T-helper 1 cell treated with Interleukin-12 subunit alpha and Interleukin-12 subunit beta and Interleukin-4 antibody, amounts not matched to agents 30 μg/mL and 1 μg/mL, for 36 hours (primary cell): ENCODE measurements around the gene RNU1-4.
"Not testable (repeated sequence)": the region's sequence is repeated elsewhere in the genome, so short reads cannot be mapped to it uniquely, and the experiment has no call there.

Source experiments
- H3K27ac Mint-ChIP-seq: one replicate; pipeline ENCODE4 v1.8.0; 2021; ENCODE audit warnings: mild to moderate bottlenecking, mixed read lengths
- H3K27me3 Mint-ChIP-seq: one replicate; pipeline ENCODE4 v1.8.0; 2021; ENCODE audit warnings: low read depth, mixed read lengths
- H3K36me3 Mint-ChIP-seq: one replicate; pipeline ENCODE4 v1.8.0; 2021; ENCODE audit warnings: low read depth, mixed read lengths
- H3K4me1 Mint-ChIP-seq: one replicate; pipeline ENCODE4 v1.8.0; 2021; ENCODE audit warnings: low read depth, mixed read lengths
- H3K4me3 Mint-ChIP-seq: one replicate; pipeline ENCODE4 v1.8.0; 2021; ENCODE audit warnings: mild to moderate bottlenecking, moderate library complexity, mixed read lengths
- H3K9me3 Mint-ChIP-seq: one replicate; pipeline ENCODE4 v1.8.0; 2021; ENCODE audit warnings: mixed read lengths

Gene RNU1-4

DNA sequence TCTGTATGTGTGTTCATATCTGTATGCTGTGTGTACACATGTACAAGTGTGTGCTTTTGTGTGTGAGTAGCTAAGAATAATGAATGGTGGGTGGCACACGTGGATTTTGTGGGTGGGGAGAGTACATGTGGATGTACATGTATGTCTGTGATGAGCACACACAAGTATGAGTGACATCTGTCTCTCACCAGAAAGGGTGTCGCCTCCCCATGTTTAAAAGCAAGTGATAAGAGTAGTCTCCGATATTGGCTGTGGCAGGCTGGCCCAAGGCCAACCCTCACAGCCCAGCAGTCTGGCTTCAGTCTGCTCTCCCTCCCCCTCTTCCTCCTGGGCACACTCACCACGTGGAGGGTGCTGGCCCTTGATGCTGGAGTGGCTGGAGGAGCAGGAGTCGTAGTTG, 36.7 kb upstream of the RNU1-4 start:
- H3K36me3 Mint-ChIP-seq, H3K27ac Mint-ChIP-seq, H3K4me3 Mint-ChIP-seq, H3K27me3 Mint-ChIP-seq, H3K9me3 Mint-ChIP-seq, H3K4me1 Mint-ChIP-seq: not testable (repeated sequence)

DNA sequence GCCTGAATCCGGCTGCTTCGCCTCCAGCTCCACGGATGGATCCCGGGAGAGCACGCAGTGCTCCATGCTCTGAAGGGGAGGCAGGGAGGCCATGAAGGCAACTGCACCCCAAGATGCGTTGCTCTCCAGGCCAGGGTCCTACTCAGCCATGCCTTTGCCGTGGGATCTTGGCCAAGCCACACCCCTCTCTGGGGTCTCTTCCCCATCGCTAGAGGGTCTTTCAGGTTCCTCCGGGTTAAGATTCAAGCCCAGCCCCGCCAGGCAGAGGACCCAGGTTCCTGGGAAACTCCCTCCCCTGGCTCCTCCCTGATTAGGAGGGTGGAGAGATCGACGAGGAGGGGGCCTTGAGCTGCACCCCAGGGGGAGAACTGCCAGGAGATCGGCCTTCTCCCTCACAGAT, 36.2 kb upstream of the RNU1-4 start:
- not testable (repeated sequence) for H3K27ac Mint-ChIP-seq, H3K36me3 Mint-ChIP-seq, H3K9me3 Mint-ChIP-seq, H3K27me3 Mint-ChIP-seq, H3K4me3 Mint-ChIP-seq, H3K4me1 Mint-ChIP-seq

DNA sequence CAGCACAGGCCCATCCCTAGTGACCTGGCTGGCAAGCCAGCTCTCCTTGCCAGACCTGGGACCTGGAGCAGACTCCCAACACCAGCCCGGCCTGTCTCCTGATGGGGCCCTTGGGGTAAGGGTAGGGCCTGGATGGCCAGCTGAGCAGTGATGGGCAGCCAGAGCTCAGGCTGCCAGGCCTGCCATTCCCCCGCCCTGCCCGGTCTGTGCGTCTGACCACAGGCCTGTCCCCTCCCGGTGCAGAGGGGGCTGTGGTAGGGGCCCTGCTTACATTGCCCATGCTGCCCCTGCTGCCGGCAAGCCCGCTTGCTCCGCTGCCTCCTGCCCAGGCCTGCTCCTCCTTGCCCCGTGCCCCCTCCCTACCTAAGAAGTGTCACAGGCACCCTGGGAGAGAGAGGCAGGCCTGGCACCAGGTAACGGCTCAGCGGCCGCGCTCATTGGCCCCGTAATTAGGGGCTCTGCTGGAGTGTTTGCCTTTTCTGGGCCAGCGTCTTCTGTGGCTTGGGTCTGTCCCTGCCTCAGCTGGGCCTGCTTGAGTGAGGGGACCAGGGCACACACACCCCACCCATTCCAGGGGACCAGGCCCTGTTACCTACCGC, 35.7 kb upstream of the RNU1-4 start:
- H3K36me3 Mint-ChIP-seq, H3K27me3 Mint-ChIP-seq, H3K9me3 Mint-ChIP-seq, H3K4me1 Mint-ChIP-seq, H3K4me3 Mint-ChIP-seq, H3K27ac Mint-ChIP-seq: not testable (repeated sequence)

DNA sequence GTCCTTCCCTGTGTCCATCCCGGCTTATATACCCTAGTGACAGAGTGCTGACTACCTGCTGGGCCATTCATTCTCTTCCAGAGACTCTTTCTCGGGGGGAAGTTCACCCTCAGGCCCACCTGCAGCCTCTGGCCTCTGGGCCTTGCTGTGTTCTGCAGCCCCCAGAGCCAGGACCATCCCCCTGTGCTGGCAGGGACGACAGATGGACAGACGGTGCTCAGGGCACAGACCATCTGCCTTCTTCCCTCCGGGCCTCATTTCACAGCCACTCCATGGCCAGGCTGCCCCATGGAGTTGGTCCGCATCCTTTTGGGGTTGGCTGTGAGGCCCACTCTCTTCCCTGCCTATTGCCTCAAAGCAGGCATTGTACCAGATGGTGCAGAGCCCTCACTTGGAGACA, 34.0 kb upstream of the RNU1-4 start:
- not testable (repeated sequence) for H3K4me3 Mint-ChIP-seq, H3K36me3 Mint-ChIP-seq, H3K27ac Mint-ChIP-seq, H3K4me1 Mint-ChIP-seq, H3K27me3 Mint-ChIP-seq, H3K9me3 Mint-ChIP-seq

DNA sequence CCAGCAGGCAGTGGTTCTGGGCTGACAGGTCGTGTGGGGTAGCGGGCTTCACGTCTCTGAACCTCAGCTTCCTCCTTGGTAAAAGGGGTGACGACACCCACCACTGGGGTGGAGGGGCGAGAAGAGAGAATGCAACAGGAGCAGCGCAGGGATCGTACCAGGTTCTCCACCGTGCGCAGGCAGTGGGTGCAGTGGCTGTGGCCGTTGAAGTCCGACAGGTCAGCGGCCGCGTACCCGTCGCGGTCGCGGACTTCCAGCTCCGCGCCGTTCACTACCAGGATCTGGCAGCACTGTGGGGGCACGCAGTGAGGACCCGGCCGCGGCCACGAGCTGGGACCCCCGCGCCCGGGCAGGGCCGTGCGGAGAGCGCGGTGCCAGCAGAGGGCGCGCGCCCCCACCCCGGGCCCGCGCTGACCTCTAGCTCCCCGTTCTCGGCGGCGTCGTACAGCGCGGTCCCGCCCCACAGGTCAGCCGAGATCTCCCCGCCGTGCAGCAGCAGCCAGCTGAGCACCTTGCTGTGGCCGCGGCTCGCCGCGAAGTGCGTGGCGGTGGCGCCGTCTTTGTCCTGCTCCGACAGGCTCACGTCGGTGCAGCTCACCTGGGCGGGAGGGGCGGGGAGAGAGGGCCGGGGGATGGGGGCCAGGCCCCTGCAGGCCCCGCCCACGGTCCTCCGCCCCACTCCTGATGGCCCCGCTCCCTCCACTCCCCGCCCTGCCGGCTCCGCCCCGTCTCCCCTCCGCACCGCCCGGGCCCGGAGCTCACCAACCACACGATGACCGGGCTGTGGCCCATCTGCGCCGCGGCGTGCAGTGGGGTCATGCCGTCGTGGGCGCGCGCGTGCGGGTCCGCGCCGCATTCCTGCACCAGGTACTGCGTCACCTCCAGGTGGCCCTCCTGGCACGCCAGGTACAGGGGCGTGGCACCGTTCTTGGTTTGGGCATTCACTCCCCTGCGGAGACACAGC, 32.9 kb upstream of the RNU1-4 start:
- not testable (repeated sequence) for H3K4me1 Mint-ChIP-seq, H3K27me3 Mint-ChIP-seq, H3K4me3 Mint-ChIP-seq

DNA sequence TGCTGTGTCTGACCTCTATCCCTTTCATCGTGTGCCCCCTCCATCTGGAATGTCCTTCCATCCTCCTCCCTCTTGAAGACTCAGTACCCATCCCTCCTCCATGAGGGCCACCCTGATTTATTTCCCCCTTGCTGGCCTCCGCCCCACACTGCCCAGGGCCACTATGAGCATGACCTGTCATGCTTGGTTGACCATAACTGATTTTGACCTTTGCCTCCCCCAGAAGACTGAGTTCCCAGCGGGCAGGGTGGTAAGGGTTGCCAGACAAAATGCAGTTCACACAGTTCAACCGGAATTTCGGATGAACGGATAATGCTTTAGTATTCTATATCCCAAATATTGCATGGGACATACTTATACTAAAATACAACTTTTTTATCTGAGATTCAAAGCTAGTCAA, 31.6 kb upstream of the RNU1-4 start:
- H3K36me3 Mint-ChIP-seq, H3K9me3 Mint-ChIP-seq, H3K27me3 Mint-ChIP-seq, H3K4me1 Mint-ChIP-seq, H3K4me3 Mint-ChIP-seq, H3K27ac Mint-ChIP-seq: not testable (repeated sequence)

More for the DNA sequence above, 32.9 kb upstream of the RNU1-4 start:
- not testable (repeated sequence) for H3K27ac Mint-ChIP-seq, H3K36me3 Mint-ChIP-seq, H3K9me3 Mint-ChIP-seq

DNA sequence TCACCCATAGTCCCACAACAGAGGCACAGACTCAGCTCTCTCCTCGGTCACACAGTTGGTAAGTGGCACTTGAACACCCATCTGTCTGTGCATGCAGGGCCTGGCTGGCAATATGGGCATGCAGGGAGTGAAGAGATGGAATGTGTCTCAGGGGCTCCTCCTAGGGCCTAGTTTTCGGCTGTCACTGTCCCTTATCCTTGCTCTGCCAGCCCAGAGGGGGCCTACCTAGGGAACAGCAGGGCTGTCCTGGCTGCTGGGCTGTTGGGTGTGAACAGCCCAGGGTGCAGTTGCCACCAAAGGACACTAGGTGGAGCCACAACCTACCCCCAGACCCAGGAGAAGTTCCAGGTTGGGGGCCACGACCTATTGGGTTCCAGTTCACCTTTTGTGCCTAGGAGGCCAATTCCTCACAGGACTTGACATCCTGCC, 30.6 kb upstream of the RNU1-4 start:
- H3K4me3 Mint-ChIP-seq, H3K27me3 Mint-ChIP-seq, H3K4me1 Mint-ChIP-seq: not testable (repeated sequence)

DNA sequence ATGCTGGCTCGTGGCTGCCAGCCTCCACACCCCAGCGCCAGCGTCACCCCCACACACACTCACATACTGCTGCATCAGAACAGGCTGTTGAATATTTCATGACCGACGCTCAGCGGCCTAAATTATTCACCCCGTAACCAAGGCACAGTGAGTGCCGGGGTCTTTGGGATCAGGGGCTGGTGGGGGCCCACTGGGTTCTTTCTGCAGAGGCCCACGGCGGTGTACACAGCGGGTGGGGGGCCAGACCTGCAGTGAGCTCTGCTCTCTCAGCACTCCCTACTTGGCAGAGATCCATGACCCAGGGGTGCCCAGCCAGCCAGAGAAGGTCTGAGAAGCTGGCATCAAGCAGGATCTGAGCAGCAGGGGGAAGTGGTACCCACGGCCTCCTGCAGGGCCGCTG, 29.7 kb upstream of the RNU1-4 start:
- H3K4me3 Mint-ChIP-seq, result not testable (repeated sequence)

More for the DNA sequence above, 30.6 kb upstream of the RNU1-4 start:
- H3K27ac Mint-ChIP-seq, H3K9me3 Mint-ChIP-seq, H3K36me3 Mint-ChIP-seq: not testable (repeated sequence)

DNA sequence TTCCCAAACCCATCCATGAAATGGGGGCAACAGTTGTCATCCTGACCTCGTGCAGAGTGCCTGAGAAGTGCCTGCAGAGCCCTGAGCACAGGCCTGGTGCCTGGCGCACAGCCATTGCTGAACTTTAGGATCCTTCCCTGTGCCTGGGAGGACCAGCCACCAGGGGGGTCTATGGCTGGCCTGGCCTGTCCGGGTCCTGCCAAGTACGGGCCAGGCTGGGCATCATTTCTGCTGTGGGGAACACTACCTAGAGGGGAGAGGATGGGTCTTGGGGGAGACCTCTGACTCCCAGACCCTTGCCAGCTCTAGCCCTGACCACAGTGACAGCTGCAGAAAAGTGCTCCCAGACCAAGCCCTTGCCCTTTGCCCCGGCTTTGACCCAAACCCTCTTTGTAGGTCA, 28.2 kb upstream of the RNU1-4 start:
- H3K27me3 Mint-ChIP-seq, result peaks cover 18% of the 10 kb centered on the region
- not testable (repeated sequence) for H3K4me1 Mint-ChIP-seq, H3K27ac Mint-ChIP-seq, H3K9me3 Mint-ChIP-seq, H3K36me3 Mint-ChIP-seq, H3K4me3 Mint-ChIP-seq

More for the DNA sequence above, 29.7 kb upstream of the RNU1-4 start:
- not testable (repeated sequence) for H3K9me3 Mint-ChIP-seq, H3K27ac Mint-ChIP-seq, H3K4me1 Mint-ChIP-seq, H3K27me3 Mint-ChIP-seq, H3K36me3 Mint-ChIP-seq

DNA sequence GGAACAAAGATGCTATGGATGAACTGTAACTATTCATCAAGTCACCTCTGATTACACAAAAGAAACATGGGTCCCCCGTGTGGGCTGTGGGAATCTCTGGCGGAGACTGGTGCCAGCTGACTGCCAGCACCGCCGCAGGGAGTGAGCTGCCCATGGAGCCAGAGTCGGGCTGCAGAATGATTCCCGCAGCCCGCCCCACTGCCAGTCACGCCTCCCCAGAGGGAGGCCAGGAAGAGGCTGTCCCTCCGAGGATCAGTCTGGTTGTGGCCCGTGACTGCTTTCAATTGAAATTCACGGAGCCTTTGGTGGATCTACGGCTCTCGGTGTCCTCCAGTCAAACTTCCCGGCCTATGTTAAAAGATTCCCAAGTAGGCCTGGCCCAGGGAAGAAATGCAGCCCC, 27.7 kb upstream of the RNU1-4 start:
- not testable (repeated sequence) for H3K36me3 Mint-ChIP-seq, H3K27ac Mint-ChIP-seq, H3K4me1 Mint-ChIP-seq, H3K4me3 Mint-ChIP-seq, H3K9me3 Mint-ChIP-seq
- H3K27me3 Mint-ChIP-seq, result peaks cover 20% of the 10 kb centered on the region

DNA sequence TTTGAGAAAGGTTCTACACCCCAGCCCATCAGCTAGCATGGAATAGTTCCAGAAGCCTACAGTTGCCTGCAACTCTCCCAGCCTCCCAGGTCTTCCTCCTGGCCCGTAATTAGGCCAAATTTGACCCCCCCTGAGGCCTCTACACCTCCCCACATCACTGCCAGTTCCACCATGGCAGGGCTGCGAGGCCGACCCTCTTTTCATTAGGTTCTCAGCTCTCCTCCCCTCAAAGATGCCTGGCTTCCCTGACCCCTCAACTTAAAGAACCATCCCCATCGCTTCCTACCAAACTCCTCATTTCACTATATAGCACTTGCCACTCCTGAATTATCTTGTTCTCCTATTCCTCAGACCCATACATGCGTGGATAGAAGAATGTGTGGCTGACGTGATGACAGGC, 27.3 kb upstream of the RNU1-4 start:
- H3K36me3 Mint-ChIP-seq, H3K9me3 Mint-ChIP-seq, H3K27ac Mint-ChIP-seq, H3K4me1 Mint-ChIP-seq, H3K4me3 Mint-ChIP-seq: not testable (repeated sequence)
- H3K27me3 Mint-ChIP-seq, result peaks cover 20% of the 10 kb centered on the region

DNA sequence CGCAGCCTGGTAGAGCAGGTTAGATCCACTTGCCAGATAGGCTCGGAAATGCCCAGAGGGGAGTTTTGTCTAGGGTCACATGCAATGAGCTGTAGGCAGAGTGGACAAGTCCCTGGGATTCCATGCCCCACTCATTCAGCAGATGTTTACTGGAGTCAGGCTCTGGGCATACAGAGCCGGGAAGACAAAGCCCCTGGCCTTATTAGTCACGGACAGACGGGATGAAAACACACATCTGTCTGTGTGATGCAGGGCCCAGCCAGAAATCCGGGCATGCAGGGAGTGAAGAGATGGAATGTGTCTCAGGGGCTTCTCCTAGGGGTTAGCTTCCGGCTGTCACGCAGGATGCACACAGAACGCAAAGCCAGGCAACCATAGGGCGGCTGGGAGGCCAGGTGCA, 26.8 kb upstream of the RNU1-4 start:
- H3K27ac Mint-ChIP-seq, H3K36me3 Mint-ChIP-seq, H3K4me1 Mint-ChIP-seq, H3K4me3 Mint-ChIP-seq, H3K9me3 Mint-ChIP-seq: not testable (repeated sequence)
- peaks cover 20% of the 10 kb centered on the region for H3K27me3 Mint-ChIP-seq

DNA sequence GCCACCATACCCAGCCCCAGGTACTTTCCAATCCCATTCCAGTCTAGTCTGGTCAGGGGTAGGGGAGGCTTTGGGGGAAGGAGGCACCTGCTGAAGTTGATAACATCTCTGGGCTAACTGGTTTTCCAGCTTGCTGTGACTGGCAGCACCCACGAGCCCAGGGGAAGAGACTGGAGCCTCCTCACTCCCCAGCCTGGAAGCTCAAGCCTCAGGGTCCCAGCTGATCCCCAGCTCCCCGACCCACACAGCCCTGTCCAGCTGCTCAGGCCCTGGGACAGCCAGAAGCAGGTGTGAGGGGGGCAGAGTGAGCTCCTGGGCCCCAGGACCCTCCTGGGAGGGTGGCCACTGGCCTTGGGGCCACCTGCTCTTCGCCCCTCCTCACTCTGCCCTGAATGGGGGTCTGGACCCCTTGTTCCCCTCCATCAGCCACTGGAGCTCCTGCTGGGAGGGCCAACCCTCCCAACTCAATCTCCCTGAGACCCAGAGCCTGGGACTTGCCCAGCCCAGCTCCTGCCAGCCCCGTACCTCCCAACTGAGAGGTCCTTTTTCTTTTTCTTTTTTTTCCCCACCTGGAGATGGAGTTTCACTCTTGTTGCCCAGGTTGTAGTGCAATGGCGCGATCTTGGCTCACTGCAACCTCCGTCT, 23.5 kb upstream of the RNU1-4 start:
- Mint-ChIP-seq H3K27me3 (peaks cover 28% of the 10 kb centered on the region), H3K4me1 (no peaks in the 10 kb centered on the region), H3K36me3 (no peaks in the 10 kb centered on the region), H3K9me3 (no peaks in the 10 kb centered on the region), H3K27ac (no peak overlapping the region), H3K4me3 (no peak overlapping the region)

DNA sequence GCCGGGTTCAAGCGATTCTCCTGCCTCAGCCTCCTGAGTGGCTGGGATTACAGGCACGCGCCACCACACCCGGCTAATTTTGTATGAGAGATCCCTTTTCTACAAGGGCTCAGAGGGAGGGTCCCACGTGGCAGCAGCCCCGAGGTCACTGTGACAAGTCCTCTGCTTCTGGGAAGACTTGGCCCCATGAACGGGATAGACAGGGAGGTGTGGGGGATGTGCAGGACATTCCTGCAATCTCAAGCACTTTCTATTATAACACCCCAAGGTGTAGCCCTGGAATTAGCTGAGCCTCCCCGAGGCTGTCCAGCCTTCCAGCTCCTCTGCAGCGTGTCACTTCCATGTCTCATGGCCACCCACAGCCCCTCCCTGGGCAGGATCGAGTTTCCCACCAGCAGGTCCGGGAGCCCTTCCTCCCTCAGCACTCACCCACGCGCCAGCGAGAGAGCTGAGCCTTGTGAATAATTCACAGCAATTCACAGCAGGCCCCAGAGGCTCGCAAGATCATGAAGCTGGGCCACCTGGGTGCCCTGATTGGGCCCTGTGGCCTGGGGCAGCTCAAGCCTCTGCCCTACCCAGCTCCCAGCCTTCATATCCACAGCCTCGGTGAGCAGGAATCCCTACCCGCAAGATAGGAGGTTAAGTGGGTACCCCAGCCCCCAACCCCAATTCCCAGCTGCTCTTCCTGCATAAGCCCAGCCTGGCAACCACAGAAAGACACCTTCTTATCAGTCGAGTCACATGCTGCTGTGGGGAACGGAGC, 22.8 kb upstream of the RNU1-4 start:
- H3K9me3 Mint-ChIP-seq, result no peaks in the 10 kb centered on the region
- no peaks in the 10 kb centered on the region for H3K4me1 Mint-ChIP-seq
- no peaks in the 10 kb centered on the region for H3K36me3 Mint-ChIP-seq
- no peak overlapping the region for H3K27ac Mint-ChIP-seq
- peaks cover 35% of the 10 kb centered on the region for H3K27me3 Mint-ChIP-seq
- no peak overlapping the region for H3K4me3 Mint-ChIP-seq
